Stimulated activated CD4-positive, alpha-beta T cell treated with anti-CD3 and anti-CD28 coated beads, TNF-alpha, amount 100 ng/mL, for 24 hours (primary cell): Measurements from ENCODE around the gene WIPF2.
"Not testable (repeated sequence)": the region's sequence is repeated elsewhere in the genome, so short reads cannot be mapped to it uniquely, and the experiment has no call there.

ENCODE experiments used
- DNase-seq, 3 experiments: peaks; one replicate each; pipeline ENCODE4 v3.0.0-alpha.2; 2020; ENCODE audit warnings: low read depth in 3 of 3

Gene WIPF2

DNA sequence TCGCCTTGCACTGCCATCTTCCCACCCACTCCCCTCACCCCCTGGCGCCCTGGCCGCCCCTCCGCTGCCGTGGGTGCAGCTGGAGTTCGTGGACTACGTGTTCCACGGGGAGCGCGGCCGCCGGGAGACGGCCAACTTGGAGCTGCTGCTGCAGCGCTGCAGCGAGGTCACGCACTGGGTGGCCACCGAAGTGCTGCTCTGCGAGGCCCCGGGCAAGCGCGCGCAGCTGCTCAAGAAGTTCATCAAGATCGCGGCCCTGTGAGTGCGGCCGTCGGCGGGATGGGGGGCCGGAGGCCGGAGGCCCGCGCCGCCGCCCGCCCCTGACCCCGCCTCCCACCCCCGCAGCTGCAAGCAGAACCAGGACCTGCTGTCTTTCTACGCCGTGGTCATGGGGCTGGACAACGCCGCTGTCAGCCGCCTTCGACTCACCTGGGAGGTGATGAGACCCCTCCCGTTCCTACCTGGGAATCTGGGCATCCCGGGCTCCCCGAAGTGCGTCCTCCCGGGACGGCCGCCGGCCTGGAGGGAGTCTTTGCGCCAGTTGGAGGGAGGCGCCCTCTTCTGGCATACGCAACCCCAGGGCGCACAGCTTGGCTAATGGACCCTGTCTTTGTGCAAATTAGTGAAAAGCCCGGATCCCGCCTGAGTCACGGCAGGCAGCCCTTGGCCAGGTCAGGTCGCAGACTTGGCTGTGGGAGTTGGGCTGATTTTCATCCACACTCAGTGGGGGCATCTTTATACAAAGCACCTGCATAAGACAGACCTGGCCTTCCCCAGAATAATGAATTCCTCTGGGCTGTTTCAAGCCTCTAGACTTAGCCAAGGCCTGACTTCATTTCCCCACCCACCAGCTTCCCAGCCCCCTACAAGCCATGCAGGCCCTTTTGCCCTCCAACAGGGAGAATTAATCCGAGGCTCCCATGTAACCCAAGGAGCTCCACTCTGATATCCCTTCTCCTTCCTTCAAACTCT, 27.6 kb upstream of the WIPF2 start:
- DNase-seq, result peak; percentile 27 to 70 (median 38)

DNA sequence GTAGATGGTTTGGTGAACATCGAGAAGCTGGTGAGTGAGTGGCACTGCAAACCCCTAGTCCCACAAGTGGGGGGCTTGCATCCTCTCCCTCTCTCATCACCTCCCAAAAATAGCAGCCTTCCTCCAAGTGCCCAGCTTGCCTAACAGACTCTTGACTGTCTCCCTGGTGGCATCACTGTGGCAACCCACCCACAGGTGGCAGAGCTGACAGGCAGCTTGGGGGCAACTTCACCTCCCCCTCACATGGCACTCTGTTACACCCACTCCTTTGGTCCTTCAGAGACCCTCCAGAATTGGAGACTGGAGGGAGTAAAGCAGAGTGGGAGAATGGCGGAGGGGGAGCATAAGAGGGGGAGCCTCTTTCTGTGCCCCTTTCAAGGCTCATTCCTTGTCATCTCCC, 26.1 kb upstream of the WIPF2 start:
- no peak for DNase-seq

DNA sequence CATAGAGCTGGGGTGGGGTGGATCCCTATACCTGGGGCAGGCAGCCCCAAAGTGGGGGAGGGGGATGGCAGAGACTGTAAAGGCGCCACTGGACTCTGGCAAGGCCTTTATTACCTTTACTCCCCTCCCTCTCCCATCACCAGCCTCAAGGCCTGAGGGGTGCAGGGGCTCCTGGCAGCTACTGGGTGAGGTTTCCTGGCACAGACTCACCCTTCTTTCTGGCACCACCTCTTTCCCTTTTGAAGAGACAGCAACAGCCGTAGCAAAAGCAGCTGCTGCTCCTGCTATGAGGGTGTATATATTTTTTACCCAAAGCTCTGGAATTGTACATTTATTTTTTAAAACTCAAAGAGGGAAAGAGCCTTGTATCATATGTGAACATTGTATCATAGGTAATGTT, 24.3 kb upstream of the WIPF2 start:
- DNase-seq, result no peak

DNA sequence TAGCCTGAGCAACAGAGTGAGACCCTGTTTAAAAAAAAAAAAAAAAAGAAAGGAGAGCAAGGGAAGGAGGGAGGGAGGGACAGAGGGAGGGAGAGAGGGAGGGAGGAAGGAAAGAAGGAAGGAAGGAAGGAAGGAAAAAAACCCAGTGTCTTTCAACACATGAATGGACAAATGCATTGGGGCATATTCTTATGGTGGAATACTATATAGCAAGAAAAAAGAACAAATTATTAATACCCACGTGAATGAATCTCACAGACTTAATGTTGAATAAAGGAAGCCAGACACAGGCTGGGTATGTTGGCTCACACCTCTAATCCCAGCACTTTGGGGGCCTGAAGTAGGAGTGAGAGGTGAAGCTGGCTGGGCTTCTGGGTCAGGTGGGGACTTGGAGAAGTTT, 21.6 kb upstream of the WIPF2 start:
- DNase-seq, result no peak

DNA sequence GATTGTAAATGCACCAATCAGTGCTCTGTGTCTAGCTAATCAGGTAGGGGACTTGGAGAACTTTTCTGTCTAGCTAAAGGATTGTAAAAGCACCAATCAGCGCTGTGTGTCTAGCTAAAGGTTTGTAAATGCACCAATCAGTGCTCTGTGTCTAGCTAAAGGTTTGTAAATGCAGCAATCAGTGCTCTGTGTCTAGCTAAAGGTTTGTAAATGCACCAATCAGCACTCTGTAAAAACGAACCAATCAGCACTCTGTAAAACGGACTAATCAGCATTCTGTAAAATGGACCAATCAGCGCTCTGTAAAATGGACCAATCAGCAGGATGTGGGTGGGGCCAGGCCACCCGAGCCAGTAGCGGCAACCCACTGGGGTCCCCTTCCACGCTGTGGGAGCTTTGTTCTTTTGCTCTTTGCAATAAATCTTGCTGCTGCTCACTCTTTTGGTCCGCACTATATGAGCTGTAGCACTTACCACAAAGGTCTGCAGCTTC, 21.1 kb upstream of the WIPF2 start:
- DNase-seq, result not testable (repeated sequence)

DNA sequence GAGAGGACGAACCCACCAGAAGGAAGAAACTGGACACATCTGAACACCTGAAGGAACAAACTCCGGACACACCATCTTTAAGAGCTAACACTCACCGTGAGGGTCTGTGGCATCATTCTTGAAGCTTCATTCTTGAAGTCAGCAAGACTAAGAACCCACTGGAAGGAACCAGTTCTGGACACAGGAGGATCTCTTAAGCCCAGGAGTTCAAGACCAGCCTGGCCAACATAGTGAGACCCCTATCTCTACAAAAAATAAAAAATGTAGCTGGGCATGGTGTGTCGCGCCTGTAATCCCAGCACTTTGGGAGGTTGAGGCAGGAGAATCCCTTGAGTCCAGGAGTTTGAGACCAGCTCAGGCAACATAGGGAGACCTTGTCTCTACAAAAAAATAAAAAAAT, 20.5 kb upstream of the WIPF2 start:
- no peak for DNase-seq

DNA sequence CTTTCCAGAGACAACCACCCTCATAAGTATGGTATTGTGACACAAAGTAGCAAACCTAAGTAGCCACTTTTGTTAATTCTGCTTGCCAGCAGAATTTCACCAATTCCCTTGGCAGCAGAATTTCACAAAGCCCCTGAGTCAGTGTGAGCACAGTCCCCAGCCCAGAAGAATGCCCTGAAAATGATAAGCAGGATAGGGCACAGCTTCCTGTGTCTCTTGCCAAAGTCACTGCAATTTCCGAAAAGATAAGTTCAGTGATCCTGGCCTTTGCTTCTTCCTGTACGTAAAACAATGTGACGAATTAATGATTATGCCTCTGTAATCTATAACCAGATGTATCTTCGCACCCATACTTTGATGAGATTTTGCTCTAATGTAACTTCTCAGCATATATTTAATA, 16.0 kb upstream of the WIPF2 start:
- no peak for DNase-seq

DNA sequence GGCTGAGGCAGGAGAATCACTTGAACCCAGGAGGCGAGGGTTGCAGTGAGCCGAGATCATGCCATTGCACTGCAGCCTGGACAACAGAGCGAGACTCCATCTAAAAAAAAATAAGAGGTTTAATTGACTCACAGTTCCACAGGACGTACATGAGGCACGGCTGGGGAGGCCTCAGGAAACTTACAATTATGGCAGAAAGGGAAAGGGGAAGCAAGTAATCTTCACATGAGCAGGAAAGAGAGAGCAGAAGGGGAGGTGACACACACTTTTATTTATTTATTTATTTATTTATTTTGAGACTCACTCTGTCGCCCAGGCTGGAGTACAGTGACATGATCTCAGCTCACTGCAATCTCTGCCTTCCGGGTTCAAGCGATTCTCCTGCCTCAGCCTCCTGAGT, 12.9 kb upstream of the WIPF2 start:
- not testable (repeated sequence) for DNase-seq

DNA sequence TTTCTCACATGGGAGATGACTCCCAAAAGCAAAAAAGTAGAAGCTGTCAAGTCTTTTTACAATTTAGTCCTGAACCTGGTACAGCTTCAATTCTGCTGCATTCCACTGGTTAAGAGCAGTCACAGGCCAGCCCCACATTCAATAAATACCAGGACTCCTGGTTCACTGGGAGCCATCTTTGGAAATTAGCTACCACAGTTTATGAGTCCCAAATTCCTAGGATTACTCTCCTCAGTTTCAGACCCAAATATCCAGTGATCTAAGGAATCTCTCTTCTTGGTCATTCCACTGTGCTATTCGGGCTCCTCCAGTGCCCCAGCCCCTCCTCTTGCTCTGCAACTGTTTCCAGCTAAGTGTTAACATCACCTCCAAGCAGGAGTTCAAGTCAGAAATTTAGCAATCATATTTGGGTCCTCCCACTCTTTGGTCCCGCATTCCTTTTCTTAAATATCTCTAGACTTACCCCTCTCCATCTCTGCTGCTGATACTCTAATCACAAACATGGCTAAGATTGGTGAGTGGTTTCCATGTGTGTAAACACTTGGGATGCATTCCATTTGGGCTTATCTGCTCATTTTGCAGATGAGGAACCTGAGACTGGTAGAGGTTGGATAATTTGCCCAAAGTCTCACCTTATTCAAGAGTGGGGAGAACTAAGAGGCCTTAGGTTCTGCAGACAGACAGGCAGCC, 9.6 kb upstream of the WIPF2 start:
- no peak for DNase-seq

DNA sequence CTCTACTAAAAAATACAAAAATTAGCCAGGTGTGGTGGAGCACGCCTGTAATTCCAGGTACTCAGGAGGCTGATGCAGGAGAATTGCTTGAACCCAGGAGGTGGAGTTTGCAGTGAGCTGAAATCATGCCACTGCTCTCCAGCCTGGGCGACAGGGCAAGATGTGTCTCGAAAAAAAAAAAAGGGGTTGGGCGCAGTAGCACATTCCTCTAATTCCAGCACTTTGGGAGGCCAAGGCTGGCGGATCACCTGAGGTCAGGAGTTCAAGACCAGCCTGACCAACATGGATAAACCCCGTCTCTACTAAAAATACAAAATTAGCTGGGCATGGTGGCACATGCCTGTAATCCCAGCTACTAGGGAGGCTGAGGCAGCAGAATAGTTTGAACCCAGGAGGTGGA, 5.2 kb upstream of the WIPF2 start:
- not testable (repeated sequence) for DNase-seq

DNA sequence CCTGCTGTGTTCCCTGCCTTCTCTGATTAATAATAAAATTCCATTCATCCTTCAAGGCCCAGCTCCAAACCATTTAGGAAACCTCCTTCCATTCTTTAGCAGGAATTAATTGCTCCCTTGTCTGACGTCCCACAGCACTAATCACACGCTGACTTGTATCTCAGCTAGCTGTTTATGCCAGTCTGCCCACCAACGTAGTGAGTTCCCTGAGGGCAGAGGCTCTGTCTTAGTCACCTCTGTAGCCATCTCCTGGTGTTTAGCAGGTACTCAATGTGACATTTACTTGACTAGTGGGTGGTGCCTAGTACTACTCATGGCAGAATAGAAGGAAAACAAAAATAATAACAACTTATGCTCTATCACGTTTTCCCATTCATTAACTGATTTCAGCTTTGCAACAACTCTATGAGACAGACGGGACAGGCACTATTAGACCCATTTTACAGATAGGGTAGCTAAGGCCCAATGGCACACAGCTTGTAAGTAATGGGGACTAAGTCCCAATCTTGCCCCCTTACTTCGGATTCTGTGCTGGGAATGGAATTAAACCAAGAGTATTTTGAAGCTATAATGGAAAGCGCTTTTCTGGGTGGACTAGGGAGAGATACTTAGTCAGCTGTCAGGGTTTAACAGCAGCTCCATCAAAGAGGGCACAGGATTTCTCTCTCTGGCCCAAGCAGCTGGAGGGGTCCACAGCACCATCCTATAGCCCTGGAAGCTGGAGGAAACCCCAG, 931 bp upstream of the WIPF2 start:
- DNase-seq, result no peak

DNA sequence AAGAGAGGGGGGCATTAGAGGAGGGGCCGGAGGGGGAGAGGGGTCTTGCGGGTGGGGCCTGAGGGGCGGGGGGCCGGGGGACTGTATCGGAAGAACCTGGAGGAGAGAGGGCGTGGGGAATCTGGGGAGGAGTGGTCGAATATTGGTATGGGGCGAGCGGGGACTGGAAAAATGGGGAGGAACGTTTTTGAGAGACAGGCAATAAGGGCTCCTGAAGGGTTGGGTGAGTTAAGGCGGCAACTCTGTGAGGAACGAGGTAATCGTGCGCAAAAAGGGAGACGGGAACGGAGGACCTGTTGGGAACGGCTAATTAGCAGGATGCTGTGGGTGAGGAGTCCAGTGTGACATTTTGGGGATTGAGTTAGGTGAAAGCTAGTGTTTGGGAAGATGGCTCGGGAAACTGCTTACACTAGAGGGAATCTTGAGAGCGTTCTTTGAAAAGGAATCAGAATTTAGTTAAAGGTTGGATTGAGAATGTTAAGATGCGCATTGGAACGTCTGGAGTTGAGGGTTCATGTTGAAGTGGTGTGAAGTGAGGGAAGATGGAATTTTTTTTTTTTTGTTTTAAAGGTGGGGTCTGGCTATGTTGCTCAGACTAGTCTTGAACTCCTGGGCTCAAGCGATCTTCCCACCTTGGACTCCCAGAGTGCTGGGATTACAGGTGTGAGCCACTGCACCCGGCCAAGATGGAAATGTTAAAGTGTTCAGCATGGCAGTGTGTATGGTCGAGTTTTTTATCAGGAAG, 662 bp downstream of the WIPF2 start:
- peak in 2 of 3 experiments; percentile 6 to 25 for DNase-seq

DNA sequence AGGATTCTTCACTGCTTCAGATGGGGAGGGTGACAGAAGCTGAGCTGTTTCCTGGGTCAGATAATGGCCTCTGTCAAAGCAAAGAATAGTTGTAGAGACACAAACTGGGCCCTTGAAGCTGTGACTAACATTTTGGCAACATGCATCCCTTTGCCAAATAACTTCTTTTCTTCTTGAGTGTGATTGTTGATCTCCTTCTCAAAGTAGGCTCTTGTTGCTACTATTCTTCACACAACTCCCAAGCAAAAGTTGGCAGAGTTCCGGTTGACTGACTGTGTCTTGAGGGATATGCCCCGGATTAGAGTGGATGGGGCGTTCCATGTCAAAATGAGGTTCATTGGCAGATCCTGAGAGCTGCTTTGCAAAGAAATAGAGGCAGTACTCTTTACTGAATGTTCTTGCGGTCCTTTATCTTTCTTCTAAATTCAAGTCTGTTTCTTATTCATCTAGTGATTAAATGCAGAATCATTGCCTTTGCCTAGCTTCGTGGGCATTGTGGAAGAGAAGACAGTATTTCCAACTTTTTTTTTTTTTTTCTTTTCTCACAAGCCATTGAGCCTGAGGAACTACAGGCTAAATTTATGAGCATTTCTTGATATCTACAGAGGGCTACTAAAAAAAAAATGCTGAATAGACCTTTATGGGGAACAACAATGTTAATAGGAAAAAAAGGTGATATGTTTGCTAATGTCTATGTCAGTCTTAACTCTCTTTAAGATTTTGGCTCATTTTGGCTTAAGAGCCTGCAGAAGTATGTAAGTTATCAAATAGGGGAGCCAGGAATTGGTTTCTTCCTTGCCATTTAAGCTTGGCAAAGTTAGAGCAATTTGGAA, 5.8 kb downstream of the WIPF2 start:
- DNase-seq, result no peak

DNA sequence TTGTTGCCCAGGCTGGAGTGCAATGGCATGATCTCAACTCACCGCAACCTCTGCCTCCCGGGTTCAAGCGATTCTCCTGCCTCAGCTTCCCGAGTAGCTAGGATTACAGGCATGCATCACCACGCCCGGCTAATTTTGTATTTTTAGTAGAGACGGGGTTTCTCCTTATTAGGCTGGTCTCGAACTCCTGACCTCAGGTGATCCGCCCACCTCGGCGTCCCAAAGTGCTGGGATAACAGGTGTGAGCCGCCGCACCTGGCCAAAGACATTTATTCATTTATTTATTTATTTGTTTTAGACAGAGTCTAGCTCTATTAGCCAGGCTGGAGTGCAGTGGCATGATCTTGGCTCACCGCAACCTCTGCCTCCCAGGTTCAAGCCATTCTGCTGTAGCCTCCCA, 10.0 kb downstream of the WIPF2 start:
- DNase-seq, result not testable (repeated sequence)

DNA sequence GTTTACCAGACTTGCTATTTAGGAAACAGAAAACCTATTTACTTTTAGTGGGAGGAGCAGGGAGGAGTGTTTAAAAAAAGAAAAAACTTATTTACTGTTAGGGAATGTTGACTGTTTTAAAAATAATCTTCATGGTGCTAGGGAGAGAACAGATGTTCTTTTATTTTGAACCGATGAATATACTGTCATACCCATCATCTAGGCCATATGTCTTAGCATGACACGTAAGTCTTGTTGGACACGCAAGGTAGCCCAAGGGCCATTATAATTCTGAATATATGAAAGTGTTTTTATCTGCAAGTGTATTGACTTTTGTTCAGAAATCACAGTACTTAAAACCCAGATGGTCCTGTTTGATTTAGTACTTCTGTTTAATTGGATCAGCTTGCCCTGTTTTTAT, 11.6 kb downstream of the WIPF2 start:
- DNase-seq, result no peak

DNA sequence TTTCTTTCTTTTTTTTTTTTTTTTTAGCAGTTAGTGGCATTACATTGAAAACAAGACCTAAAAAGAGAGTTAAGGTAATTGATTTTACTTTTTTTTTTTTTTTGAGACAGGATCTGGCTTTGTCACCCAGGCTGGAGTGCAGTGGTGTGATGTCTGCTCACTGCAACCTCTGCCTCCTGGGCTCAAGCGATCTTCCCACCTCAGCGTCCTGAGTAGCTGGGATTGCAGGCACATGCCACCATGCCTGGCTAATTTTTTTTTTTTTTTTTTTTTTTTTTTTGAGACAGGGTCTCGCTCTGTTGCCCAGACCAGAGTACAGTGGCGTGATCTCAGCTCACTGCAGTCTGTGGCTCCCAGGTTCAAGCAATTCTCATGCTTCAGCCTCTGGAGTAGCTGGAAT, 12.8 kb downstream of the WIPF2 start:
- not testable (repeated sequence) for DNase-seq

DNA sequence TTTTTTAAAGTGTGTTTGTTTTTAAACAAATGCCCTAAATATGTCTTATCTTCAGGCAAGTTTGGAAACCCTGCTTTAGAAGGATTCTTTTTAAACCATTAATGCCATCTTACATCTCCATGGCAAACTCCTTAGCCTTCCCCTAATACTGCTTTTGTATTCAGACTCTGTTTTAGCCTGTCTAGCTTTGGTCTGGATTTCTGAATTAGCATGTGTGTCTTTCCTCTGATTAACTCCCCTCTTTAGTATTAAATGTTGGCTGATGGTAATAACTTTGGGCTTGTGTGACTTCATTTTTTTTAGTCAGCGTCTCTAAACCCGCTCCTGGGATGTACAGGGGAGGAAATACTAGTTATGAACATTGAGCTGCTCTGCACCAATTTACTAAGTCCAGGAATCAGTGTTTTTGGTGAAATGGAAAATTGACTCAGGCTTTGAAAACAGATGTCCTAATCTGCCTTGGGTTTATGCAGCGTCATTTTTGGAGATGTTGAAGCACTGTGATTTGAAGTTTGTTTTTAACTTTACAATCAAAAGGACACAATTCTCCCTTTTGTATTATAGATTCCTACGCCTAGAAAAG, 22.2 kb downstream of the WIPF2 start:
- DNase-seq, result no peak

DNA sequence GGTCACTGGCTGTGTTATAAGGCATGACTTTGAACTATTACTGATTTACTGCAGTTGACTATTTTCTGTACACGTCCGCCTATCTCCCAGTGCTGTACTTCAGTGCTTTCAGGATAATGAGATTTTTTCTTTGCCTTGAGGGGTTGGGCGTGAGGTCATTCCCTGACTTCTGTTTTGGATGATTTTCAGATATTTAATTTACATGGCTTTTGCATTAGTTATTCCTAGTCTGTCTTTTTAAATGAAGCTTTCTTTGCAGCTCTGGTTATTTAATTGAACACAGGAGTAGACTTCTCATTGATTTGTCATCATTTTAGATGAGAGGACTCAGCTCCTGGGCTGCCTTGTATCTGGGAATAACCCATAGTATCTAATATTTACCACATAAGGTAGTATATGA, 23.7 kb downstream of the WIPF2 start:
- no peak for DNase-seq

DNA sequence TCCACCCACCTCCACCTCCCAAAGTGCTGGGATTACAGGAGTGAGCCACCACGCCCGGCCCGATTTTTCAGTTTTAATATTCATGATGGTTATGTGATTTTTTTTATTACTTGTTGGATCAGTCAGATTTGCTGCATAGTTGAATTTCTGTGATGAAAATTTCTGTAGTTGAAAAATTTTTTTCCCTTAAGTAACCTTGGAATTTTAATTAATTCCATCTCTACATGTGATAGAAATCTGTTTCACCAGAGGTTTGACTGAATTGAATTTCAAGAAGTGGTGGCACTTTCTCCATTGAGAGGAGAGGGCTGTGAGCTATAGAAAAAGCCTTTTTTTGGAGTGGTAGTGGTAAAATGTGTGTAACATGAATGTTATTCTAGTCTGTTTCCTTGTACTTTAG, 24.7 kb downstream of the WIPF2 start:
- no peak for DNase-seq

DNA sequence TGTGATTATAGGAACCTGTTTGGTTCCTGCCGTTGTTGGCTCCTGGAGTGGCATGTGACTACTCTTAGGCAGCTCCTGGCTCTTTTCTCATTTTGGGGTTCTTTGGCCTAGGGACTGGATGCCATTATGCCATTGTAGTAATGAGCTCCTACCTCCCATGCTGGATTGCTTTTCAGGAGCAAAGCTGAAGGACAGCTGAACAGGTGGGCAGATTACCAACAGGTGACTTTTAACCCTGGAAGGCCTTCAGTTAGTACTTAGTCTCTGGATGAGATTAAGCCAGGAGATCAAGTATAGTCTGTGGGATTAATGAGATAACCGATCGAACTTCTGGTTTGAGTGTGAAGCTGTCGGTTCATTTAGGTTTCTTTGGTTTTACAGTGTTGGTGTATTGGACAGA, 25.2 kb downstream of the WIPF2 start:
- no peak for DNase-seq
